Gastrocnemius medialis (tissue), 4 donors: ENCODE results near the gene ANO3. TPM values are rescaled to one million over a fixed set of nuclear protein-coding genes. Genes with fewer than 3 reads are reported as not detected.

Experiments used
- ATAC-seq, 2 donors: fragments of 150-250 bp; one replicate each; pipeline ENCODE4 v1.9.1; 2016
- DNase-seq, 2 donors: peaks; one replicate each; pipeline ENCODE4 v3.0.0-alpha.2; 2019
- H3K27ac ChIP-seq, 4 donors: fragments of 200-600 bp; sonication (generic); 1 replicate in 1 of 4; 2 replicates in 3 of 4; pipeline ENCODE4 v1.5.1; 2016 to 2018; ENCODE audit warnings: mild to moderate bottlenecking in 2 of 4, moderate library complexity in 1 of 4
- H3K27me3 ChIP-seq, 3 donors: fragments of 200-600 bp; sonication (generic) in 2 of 3; 1 replicate in 1 of 3; 2 replicates in 2 of 3; pipeline versions ENCODE4 v1.5.1 to v1.6.0; 2016 to 2019; ENCODE audit warnings: mild to moderate bottlenecking in 1 of 3, moderate library complexity in 1 of 3
- H3K36me3 ChIP-seq, 2 donors: fragments of 200-600 bp; sonication (generic) in 1 of 2; one replicate each; pipeline ENCODE4 v1.5.1; 2017 to 2018
- H3K4me1 ChIP-seq, 2 donors: fragments of 200-600 bp; sonication (generic) in 1 of 2; one replicate each; pipeline ENCODE4 v1.5.1; 2016 to 2017; ENCODE audit warnings: mild to moderate bottlenecking in 2 of 2
- H3K4me3 ChIP-seq, 4 donors: fragments of 200-600 bp; sonication (generic) in 3 of 4; 1 replicate in 1 of 4; 2 replicates in 3 of 4; pipeline ENCODE4 v1.5.1; 2016 to 2019; ENCODE audit warnings: mild to moderate bottlenecking in 2 of 4
- H3K9me3 ChIP-seq, 3 donors: fragments of 200-600 bp; sonication (generic) in 2 of 3; 1 replicate in 1 of 3; 2 replicates in 2 of 3; pipeline ENCODE4 v1.5.1; 2016 to 2019
- POLR2A ChIP-seq, 2 donors: fragments of 450-650 bp; IDR thresholded peaks; one replicate each; pipeline ENCODE4 v1.6.1; 2017; ENCODE audit warnings: antibody characterized with exemption in 2 of 2, mild to moderate bottlenecking in 2 of 2, moderate library complexity in 2 of 2
- in situ Hi-C, 4 donors: fragments of 200-750 bp; cut with MboI; loops; one replicate each; pipeline versions ENCODE4 v1.15.0 to v1.8.0; 2017; ENCODE audit warnings: low sequenced_read_pairs in 4 of 4
- intact Hi-C: fragments of 100-400 bp; cut with DNase I; formaldehyde crosslinking; loops from one replicate; pipeline ENCODE4 v1.15.1; 2023; ENCODE audit warnings: low total_unique reads
- total RNA-seq, 4 donors: library from RNA; depleted of rRNA; stranded (reverse); fragments of >200 nt; gene quantifications; one replicate each; pipeline versions ENCODE4 v1.1.0 to v1.2.3, GENCODE V29; 2016
- TF ChIP-seq, protein P1 (sequence below), 5 experiments: fragments of 450-650 bp in 3 of 5; fragments of 200-600 bp in 2 of 5; sonication (generic) in 2 of 5; IDR thresholded peaks in 4 of 5; conservative IDR thresholded peaks in 1 of 5; 1 replicate in 4 of 5; 2 replicates in 1 of 5; pipeline ENCODE4 v1.5.1; 2016 to 2019; ENCODE audit warnings: antibody characterized with exemption in 5 of 5, mild to moderate bottlenecking in 3 of 5, moderate library complexity in 3 of 5

The ANO3 gene
- total RNA-seq, 4 donors from 2014 or later = 0.05 TPM; not detected in 3

DNA sequence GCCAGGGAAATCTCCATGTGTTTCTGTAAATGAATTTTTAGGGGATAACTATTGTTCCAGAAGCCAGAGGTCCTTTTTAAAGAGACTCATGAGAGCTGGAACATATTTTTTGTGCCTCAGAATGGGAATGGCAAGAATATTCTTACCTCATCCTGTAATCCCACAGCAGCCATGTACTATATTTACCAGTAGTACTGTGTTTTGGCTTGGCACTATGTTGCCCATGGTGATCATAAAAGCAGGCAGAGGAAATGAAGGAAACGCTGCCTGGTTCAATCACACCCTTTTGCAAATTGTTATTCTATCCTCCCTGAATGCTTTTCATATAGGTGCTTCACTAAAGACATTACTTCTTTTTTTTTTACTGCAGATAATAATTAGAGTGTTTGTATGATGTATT is 81.0 kb downstream of the ANO3 start:
- Histone ChIP-seq H3K36me3 (no peaks in the 10 kb centered on the region), H3K4me3 (no peak overlapping the region), H3K27ac (no peak overlapping the region), H3K4me1 (no peaks in the 10 kb centered on the region), H3K9me3 (no peaks in the 10 kb centered on the region), H3K27me3 (no peaks in the 10 kb centered on the region)
- in situ Hi-C loops = no loop called here
- DNase-seq = no peak
- TF ChIP-seq, protein P1, sequence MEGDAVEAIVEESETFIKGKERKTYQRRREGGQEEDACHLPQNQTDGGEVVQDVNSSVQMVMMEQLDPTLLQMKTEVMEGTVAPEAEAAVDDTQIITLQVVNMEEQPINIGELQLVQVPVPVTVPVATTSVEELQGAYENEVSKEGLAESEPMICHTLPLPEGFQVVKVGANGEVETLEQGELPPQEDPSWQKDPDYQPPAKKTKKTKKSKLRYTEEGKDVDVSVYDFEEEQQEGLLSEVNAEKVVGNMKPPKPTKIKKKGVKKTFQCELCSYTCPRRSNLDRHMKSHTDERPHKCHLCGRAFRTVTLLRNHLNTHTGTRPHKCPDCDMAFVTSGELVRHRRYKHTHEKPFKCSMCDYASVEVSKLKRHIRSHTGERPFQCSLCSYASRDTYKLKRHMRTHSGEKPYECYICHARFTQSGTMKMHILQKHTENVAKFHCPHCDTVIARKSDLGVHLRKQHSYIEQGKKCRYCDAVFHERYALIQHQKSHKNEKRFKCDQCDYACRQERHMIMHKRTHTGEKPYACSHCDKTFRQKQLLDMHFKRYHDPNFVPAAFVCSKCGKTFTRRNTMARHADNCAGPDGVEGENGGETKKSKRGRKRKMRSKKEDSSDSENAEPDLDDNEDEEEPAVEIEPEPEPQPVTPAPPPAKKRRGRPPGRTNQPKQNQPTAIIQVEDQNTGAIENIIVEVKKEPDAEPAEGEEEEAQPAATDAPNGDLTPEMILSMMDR (IDR thresholded peaks at IDR 0.05 in 4 of 5, conservative IDR thresholded peaks at IDR 0.05 in 1 of 5) = no peak
- no peak for TF ChIP-seq POLR2A (IDR thresholded peaks at IDR 0.05)
- no peak for ATAC-seq
- intact Hi-C loops = no loop called here

DNA sequence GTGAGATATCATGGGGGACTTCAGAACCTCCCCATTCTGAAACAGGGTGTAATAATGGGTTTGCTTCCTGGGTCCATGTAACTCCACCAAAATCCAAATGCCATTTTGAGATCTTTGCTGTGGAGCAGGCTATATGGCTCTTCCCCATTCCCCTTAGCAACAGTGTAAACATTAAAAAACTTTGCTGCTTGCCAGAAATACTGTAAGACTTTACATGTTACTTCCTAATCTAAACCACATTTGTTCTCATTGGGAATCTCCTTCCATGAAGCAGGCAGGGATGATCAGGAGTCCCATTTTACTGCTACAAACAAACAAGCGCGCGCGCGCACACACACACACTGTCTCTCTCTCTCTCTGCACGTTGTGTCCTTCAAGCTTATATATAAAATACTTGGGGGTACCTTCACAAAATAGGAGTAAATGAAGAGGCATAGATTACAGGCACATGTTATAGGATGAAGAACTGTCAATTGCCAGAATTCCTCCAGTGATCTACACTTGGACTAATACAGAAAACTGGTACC is 86.5 kb downstream of the ANO3 start:
- in situ Hi-C loops = no loop called here
- no peaks in the 10 kb centered on the region for H3K9me3 ChIP-seq

GRCh38 chr11:26420331-26420730 is 88.4 kb downstream of the ANO3 start:
- intact Hi-C loops = no loop called here
- no peak overlapping the region for H3K27ac ChIP-seq
- TF ChIP-seq, protein P1 (IDR thresholded peaks at IDR 0.05 in 4 of 5, conservative IDR thresholded peaks at IDR 0.05 in 1 of 5) = no peak
- no peak for TF ChIP-seq POLR2A (IDR thresholded peaks at IDR 0.05)
- ATAC-seq (no peak), DNase-seq (no peak)
- H3K36me3 ChIP-seq = no peaks in the 10 kb centered on the region
- no peaks in the 10 kb centered on the region for H3K27me3 ChIP-seq
- in situ Hi-C loops = no loop called here
- no peaks in the 10 kb centered on the region for H3K4me1 ChIP-seq
- H3K9me3 ChIP-seq = no peaks in the 10 kb centered on the region
- H3K4me3 ChIP-seq = no peak overlapping the region

More for the DNA sequence above, 86.5 kb downstream of the ANO3 start:
- Histone ChIP-seq H3K36me3 (no peaks in the 10 kb centered on the region), H3K4me1 (no peaks in the 10 kb centered on the region), H3K27ac (no peak overlapping the region), H3K4me3 (no peak overlapping the region), H3K27me3 (no peaks in the 10 kb centered on the region)
- no peak for ATAC-seq
- intact Hi-C loops = no loop called here
- DNase-seq = no peak
- TF ChIP-seq POLR2A (IDR thresholded peaks at IDR 0.05) = no peak
- TF ChIP-seq, protein P1 (IDR thresholded peaks at IDR 0.05 in 4 of 5, conservative IDR thresholded peaks at IDR 0.05 in 1 of 5) = no peak

DNA sequence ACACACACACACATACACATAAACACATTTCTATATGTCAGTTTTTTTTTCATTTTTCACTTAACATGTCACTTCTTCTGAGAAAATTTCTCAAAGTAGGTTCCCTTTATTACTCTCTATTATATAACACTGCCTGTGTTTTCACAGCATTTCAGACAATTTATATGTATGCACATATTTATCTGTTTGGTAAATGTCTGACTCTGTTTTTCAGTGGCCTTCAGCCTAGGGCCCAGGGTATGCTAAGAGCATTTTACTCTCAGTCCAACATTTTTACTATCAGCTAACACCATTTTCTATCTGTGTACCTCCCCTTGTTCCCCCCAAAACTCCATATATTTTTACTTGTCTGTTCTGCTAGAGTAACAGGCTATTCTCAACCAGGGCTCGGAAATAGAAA is 92.3 kb downstream of the ANO3 start:
- in situ Hi-C loops = no loop called here
- intact Hi-C loops = no loop called here
- Histone ChIP-seq H3K9me3 (no peaks in the 10 kb centered on the region), H3K27ac (no peak overlapping the region), H3K36me3 (no peaks in the 10 kb centered on the region), H3K27me3 (no peaks in the 10 kb centered on the region), H3K4me3 (no peak overlapping the region), H3K4me1 (no peaks in the 10 kb centered on the region)
- TF ChIP-seq, protein P1 (IDR thresholded peaks at IDR 0.05 in 4 of 5, conservative IDR thresholded peaks at IDR 0.05 in 1 of 5) = no peak
- no peak for TF ChIP-seq POLR2A (IDR thresholded peaks at IDR 0.05)
- ATAC-seq (no peak), DNase-seq (no peak)

DNA sequence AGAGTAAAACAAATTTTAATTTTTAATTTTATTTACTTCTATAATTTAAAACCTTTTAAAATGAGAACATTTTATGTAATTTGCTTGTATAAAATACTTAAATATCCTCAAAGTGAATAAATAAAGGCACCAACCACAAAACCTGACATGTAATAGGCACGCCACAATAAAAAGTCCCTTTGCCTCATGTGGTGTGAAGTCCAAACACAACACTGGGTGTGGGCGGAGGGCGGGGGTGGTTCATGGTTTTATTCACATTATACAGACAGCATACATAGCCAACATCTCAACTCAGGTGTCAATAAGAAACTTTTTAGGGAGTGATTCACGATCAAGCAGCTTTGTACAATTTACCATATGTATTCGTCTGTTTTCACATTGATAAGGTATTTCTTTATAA is 107.9 kb downstream of the ANO3 start:
- TF ChIP-seq, protein P1 (IDR thresholded peaks at IDR 0.05 in 4 of 5, conservative IDR thresholded peaks at IDR 0.05 in 1 of 5) = no peak
- TF ChIP-seq POLR2A (IDR thresholded peaks at IDR 0.05) = no peak
- H3K27me3 ChIP-seq = no peaks in the 10 kb centered on the region
- no peak for DNase-seq
- intact Hi-C loops = no loop called here
- H3K36me3 ChIP-seq = no peaks in the 10 kb centered on the region
- H3K9me3 ChIP-seq = no peaks in the 10 kb centered on the region
- H3K27ac ChIP-seq = no peak overlapping the region
- no peak for ATAC-seq
- in situ Hi-C loops = no loop called here
- no peak overlapping the region for H3K4me3 ChIP-seq
- no peaks in the 10 kb centered on the region for H3K4me1 ChIP-seq
